ENCODE results near the gene LDB2.

The LDB2 gene

DNA sequence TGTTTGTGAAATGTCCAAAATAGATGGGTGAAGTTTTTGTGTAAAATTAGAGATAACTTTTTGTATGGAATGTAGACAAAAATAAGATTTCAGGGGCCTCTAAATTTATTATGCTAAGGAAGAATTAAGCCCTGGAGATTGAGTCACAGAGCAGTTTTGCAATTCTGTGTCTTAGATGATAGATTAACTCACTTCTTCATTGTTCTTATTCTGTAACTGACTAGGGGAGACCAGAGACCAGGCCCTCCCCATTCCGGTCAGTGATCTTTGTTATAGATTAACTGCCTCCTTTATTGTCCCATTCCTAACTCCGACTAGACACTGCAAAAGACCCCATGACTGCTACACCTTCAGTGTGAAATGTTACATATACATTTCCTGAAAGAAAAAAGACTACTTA lies 433.8 kb downstream of the LDB2 start:
- TF ChIP-seq, protein P1, sequence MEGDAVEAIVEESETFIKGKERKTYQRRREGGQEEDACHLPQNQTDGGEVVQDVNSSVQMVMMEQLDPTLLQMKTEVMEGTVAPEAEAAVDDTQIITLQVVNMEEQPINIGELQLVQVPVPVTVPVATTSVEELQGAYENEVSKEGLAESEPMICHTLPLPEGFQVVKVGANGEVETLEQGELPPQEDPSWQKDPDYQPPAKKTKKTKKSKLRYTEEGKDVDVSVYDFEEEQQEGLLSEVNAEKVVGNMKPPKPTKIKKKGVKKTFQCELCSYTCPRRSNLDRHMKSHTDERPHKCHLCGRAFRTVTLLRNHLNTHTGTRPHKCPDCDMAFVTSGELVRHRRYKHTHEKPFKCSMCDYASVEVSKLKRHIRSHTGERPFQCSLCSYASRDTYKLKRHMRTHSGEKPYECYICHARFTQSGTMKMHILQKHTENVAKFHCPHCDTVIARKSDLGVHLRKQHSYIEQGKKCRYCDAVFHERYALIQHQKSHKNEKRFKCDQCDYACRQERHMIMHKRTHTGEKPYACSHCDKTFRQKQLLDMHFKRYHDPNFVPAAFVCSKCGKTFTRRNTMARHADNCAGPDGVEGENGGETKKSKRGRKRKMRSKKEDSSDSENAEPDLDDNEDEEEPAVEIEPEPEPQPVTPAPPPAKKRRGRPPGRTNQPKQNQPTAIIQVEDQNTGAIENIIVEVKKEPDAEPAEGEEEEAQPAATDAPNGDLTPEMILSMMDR (conservative IDR thresholded peaks at IDR 0.05; ENCODE audit: low read depth, low read length): no peak
- H3K4me3 ChIP-seq (ENCODE audit: low read length): no peak overlapping the region
- no peak for DNase-seq (ENCODE audit: low read depth)

DNA sequence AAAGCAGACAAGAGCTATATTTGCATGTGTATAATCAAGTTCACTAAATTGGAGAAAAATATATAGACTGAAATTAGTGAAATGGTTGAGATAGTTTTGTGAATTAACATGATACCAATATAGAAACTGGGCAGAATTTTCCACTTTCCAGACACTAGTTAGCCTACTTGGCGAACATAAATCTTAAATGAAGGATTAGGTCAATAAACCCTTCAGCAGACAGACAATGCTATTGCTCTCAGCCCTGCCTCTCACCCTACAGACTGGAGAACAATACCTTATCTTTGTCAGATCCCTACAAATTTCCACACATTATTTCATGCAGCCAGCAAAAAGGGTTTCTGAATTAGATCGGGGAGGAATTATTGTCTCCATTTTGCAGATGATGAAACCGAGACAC lies 435.8 kb downstream of the LDB2 start:
- DNase-seq (ENCODE audit: low read depth): no peak
- no peak overlapping the region for H3K4me3 ChIP-seq (ENCODE audit: low read length)
- TF ChIP-seq, protein P1 (conservative IDR thresholded peaks at IDR 0.05; ENCODE audit: low read depth, low read length): no peak

DNA sequence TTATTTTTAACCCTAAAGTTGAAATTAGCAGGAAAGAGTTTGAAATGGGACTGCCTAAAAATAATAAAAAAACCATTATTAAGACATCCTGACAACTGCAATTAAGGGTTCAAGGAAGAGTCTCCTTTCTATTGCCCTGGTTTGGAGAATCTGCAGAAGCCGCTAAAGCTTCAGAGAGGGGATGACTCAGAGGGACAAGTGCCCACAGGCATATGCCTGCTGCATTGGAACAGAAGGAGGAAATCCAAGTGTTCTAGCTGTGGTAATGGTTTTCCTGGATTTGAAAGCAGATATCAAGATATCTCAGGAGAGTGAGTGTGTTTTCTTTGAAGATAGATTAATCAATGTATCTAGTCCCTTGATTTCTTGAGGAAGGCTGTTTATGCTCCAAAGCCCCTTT lies 437.1 kb downstream of the LDB2 start:
- no peak for DNase-seq (ENCODE audit: low read depth)
- TF ChIP-seq, protein P1 (conservative IDR thresholded peaks at IDR 0.05; ENCODE audit: low read depth, low read length): no peak
- H3K4me3 ChIP-seq (ENCODE audit: low read length): no peak overlapping the region

DNA sequence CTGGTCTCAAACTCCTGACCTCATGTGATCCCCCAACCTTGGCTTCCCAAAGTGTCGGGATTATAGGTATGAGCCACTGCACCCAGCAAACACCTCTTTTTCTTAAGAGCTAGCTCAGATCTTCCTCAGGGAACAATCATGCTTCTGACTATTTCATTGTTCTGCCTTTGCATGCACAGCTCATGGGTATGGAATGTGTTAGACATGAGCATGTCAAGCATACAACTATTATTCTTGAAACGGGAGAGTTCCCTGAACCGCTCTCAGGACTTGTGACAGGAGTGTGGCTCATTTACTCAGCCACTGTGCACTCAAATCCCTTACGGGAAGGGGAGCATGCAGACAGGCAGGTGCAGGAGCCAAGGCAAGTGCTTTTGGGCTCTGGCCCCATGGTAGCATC lies 440.5 kb downstream of the LDB2 start:
- DNase-seq (ENCODE audit: low read depth): no peak
- H3K4me3 ChIP-seq (ENCODE audit: low read length): no peak overlapping the region
- TF ChIP-seq, protein P1 (conservative IDR thresholded peaks at IDR 0.05; ENCODE audit: low read depth, low read length): no peak
